Stimulated activated CD4-positive, alpha-beta T cell treated with anti-CD3 and anti-CD28 coated beads, Interleukin-2, amount 100 ng/mL, for 48 hours (primary cell): ENCODE results near the gene FAM117B.

Source experiments
- DNase-seq, 2 donors: peaks; one replicate each; pipeline ENCODE4 v3.0.0-alpha.2; 2020

FAM117B gene

DNA sequence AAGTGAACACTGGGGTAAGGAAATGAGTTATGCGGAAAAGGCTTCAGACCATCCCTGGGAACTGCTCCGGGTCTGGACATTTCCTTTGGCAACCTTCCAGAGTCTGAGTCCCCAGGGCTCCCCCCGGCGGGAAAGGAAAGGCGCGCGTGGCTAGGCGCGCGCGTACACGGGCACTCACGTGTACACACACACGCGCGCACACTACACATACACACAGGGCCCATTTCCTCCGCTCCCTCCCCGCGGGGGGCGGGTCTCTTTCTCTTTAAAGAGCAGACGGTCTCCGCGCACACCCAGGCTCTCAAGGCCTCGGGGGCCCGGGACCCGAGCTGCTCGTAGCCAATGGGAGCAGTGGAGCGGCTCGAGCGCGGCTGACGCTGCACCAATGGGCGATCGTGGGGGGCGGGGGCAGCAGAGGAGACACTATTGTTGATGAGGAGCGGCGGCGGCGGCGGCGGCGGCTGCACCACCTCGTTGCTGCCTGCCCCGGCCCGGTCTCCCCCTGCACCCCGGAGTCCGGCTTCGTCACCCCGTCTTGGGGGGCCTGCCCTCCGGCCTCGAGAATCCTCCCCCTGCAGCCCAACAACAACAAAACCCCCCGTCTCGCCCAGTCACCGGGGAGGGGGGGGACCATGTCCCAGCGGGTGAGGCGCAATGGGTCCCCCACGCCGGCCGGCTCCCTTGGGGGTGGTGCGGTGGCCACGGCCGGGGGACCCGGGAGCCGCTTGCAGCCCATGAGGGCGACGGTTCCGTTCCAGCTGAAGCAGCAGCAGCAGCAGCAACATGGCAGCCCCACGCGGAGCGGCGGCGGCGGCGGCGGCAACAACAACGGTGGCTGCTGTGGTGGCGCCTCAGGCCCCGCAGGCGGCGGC lies at the start of gene FAM117B:
TSS of gene FAM117B (plus strand) at position 414 of the 872 bp plus-strand sequence. CDS start at position 633, 219 bp downstream.
- peak; percentile 96 to 97 for DNase-seq

DNA sequence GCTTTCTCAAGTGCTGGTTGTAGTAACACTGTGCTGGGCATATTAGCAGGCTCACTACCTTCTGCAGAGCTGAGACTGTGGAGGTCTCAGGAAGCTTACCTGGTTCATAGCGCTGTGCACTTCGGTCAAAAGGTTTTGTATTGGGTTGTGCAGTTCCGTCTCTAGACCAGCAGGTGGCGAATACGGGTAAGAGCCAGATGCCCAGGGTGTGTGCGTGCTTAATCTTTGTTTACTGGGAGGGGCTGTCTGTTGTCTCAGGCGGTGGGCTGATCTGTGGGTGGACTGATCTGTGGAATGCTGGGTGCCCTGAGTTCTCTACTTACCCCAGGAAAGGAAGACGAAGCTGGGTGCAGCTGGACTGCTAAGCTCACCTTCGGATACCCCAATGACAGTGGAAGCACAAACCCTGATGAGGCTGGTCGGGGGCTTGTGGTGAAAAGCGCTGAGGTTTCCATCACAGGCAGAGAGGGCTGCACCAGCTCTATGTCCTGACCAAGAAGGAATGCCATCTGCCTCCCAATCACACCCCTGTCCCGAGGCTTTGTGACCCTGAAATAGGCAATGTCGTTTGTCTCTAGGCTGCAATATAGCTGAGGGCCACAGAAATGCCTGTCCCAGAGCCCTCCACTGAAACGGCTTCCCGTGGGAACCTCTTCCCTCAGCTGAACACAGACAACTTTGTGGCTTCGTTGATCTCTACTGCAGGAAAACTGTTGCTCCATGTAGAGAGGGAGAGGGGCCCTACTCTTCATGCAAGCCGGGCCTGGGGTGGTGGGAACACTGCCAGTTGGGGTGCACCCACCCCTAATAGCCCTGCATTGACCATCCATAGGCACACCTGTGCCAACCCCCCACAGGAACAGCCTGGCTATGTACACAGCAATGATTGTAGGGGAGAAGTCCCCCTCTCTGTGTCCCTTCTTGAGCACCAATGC lies 45.9 kb upstream of the FAM117B start:
- peak; percentile 31 to 47 for DNase-seq

DNA sequence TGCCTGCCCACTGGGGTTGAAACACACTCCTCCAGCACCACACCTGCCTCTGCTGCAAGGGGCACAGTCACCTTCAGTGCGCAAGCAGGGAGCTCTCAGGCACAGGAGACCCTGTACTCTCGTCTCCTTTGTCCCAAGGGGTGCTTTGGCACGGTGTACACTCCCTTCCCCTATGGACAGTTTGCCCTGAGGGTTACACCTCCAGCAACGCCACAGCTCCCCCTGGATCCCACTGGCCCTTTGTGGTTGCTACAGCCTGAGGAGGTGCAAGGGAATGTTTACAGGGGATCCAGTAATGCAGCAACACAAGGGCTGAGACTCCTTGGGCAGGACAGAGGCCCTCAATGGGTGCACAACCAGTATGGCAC lies 45.2 kb upstream of the FAM117B start:
- no peak for DNase-seq

DNA sequence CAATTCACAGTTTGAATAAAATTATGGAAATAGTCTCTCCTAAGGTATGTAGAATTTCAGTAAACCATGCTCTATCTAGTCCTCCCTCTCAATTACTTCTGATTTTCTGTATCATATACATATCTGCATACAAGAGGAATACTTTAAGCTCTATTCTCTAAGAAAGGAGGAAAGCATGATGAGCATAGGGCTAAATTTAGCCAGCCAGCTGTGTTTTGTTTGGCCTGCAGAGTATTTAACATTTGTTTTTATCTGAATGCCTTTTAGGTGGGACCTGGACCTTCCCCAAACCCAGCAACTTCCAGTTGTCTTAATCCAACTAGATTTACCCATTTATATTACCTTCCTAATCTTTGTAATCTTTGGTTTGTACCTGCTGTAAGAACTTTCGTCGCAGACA lies 42.2 kb upstream of the FAM117B start:
- no peak for DNase-seq

DNA sequence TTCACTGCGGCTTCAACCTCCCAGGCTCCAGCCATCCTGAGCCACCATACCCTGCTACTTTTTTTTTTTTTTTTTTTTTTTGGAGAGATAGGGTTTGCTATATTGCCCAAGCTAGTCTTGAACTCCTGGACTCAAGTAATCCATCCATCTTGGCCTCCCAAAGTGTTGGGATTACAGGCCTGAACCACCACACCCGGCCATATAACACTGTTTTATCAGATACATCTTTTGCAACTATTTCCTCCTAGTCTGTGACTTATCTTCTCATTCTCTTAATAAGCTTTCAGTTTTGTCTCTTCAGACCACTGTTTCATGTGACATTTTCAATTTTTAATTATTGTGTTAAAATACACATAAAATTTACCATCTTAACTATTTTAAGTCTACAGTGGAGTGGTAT lies 35.7 kb upstream of the FAM117B start:
- DNase-seq, result no peak

DNA sequence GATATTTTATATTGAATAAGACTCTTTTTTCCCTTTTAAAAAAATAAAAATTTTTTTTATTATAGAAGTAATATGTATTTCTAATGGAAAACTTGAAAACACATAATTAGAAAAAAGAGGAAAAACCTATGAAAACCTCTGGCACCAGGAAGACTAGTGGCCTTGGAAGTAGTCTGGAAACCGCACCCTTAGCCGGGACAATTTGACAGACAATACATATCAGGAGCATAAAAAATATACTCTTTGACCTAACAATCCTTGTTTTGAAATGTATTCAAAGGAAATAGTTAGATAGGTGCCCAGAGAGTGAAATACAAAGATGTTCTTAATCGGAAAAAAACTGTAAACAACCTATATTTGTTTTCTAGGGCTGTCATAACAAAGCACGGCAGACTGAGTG lies 34.9 kb upstream of the FAM117B start:
- DNase-seq, result no peak

DNA sequence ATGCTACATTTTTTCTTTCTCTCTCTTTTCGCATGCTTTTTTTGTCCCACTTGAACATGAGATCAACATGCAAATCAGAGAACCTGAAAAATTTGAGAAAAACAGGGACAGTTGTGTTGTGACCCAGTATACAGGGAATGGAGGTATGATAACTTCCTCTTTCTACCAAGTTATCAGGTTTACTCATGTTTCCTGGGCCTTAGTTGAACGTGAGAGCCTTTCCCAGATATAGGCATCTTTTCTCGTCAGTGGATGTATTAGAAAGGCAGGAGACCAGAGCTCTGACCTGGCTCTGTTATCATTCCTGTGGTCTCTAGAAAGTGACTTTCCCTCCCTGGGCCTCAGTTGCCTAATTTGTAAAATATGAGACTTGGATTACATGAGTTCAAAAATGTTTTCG lies 30.1 kb upstream of the FAM117B start:
- no peak for DNase-seq

DNA sequence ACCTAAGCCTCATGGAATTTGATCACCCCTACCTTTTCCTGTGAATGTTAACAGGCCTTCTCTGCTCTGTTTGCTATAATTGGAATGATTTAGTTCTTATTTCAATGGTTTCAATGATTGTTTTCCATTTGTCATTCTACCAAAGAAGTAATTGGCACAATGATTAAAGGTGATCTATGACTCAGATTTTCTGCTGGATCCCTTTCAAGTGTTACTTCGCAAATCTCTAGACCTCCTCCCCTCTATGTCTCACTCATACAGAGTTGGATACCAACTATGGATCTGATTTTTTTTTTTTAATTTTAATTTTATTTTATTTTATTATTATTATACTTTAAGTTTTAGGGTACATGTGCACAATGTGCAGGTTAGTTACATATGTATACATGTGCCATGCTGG lies 29.6 kb upstream of the FAM117B start:
- no peak for DNase-seq

DNA sequence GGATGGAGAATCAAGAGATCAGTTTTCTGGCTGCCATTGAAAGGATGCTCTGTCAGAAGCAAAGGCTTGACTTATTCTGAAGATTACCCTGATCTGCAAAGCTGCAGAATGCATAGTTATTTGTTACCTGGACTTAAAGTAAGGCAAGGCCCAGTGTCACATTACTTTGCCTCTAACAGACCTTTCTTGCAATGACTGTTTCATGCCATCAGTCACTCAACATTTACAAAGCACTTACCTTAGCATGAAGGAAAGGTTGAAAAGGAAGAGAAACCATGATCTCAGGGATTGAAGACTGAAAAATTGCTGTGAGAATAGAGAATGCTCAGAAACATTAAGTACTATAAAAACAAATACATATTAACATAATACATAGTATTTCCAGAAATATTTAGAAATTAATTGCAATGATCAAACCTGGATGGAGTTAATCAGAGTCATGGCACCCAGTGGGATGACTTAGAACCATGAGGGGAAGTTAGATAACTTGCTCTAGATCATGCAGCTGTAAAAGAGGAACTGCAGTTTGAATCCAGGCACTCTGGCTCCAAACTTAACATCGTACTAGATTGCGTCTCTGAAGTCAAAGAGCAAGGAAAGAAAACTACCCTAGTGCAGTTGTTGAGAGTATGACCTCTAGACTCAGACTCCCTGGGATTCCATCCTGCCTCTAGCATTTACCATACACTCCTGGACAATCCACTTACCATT lies 26.5 kb upstream of the FAM117B start:
- no peak for DNase-seq

DNA sequence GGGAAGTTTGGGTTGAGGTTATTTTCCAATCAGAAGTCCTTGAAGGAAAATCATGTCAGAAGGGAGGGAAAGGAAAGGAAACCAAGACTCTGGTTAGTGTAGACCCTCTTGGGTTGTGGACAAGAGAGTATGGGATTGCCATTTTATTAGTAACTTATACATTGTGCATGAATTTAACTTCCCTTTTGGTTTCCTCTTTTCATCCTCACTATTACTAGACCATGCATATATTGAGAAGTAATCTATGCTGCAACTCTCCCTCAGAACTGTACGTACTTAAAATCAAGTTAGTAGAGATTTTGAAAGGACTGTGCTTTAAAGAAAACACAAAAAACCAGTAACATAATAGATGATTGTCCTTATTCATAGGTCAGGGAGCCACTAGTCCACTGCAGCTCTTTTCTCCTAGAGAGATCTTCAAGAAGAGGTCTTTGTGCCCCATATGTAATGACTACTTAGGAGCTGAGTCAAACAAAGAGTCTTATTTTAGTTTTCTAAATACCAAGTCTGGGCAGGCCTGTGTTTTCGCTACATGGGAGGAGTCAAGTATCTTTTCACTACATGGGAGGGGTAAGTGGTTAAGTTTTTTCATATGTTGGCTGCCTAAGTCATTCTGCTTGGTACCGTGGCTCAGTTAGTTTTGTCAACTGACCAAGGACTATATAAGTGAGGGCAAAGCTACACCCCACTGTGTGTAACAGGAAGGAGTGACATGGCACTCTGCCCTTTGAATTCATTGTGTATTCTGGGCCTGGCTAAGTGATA lies 25.2 kb upstream of the FAM117B start:
- no peak for DNase-seq

DNA sequence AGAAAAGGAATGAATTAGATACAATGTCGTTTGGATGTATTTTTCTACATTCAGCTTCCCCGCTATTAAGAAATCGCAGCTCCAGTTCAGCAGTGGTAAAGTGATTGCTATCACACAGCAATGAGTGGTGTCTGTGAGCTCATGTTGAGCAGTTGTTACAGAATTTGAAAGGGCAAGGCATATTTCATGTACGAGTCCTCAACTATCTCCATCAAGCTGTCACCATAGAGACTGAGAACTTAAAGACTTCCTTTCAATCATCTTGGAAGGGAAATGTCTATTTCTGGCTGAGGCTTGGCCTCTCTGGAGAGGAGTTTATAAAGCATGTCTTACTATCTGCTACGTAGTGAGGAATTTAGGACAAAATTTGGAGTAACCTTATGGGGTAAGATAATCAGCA lies 24.4 kb upstream of the FAM117B start:
- no peak for DNase-seq

DNA sequence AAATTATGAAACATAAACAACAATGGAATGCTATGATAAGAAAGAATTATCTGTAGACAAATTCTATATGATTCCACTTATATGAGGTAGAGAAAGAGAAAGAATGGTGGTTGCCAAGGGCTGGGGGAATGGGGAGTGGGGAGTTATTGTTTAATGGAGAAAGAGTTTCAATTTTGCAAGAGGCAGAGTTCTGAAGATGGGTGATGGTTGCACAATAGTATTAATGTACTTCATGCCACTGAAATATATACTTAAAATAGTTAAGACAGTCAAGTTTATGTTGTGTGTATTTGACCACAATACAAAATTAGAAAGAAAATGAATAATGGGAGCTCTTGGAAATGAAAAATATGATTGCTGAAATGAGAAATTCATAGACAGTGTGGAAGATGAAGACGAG lies 22.6 kb upstream of the FAM117B start:
- no peak for DNase-seq

DNA sequence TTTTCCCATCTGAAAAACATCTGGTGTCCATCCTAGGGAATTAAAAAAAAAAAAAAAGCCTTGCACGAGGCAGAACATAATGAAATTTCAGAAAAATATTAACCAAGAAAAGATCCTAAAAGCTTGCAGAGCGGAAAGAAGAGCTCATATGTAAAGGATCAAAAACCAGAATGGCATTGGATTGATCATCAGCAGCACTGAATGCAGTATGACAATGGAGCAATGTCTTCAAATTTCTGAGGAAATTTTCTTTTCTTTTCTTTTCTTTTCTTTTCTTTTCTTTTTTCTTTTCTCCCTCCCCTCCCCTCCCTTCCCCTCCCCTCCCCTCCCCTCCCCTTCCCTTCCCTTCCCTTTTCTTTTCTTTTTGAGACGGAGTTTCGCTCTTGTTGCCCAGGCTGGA lies 21.3 kb upstream of the FAM117B start:
- DNase-seq, result no peak

DNA sequence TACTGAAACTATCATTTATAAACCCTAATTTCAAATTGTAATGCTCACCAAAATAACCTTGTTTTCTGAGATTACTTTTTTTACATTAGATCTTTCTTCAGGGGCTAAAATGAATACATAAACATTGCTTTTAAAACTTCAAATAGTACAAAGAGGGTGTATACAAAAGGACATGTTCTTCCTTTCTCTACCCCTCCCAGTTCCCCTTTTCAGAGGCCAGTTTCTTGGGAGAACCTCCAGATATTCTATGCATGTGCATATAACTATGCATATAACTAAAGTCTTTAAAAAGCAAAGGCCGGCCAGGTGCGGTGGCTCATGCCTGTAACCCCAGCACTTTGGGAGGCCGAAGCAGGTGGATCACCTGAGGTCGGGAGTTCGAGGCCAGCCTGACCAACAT lies 10.6 kb upstream of the FAM117B start:
- DNase-seq, result no peak

DNA sequence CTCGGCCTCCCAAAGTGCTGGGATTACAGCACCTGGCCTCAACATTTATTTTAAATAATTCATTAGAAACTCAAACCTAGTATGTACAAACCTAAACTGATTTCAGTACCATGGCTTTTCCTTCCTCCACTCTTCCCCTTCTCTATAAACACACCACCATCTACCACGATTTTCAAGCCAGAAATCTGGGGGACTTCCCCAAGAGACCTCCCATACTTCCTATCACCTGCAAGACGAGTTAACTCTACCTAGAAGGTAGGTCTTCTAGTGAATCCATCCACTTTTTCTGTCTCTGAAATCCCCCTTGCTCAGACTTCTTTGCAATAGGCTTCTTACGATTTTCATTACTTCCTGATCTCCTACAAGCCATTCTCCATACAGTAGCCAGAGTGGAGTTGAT lies 7.7 kb upstream of the FAM117B start:
- no peak for DNase-seq

DNA sequence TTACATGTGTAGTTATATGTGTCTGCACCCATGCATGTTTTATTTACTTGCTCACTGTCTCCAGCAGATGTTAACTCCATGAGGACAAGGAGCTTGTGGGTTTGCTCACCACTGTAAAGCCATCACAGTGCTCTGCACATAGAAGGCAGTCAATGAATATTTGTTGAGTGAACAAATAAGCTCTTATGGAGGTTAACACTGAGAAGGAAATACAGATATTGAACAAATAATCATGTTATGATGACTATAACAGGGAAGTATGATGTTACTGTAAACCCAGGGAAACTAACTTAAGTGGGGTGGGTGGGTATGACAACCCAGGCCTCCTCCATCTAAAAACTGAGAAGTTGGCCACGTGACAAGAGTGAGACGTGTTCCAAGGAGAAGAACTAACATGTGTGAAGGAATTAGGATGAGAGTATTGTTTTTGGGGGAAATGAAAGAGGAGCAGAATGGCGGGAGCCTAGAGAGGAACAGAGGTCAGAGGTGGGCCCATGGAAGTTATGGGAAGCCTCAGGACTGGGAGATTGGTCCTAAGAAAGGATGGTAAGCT lies 6.0 kb upstream of the FAM117B start:
- no peak for DNase-seq

DNA sequence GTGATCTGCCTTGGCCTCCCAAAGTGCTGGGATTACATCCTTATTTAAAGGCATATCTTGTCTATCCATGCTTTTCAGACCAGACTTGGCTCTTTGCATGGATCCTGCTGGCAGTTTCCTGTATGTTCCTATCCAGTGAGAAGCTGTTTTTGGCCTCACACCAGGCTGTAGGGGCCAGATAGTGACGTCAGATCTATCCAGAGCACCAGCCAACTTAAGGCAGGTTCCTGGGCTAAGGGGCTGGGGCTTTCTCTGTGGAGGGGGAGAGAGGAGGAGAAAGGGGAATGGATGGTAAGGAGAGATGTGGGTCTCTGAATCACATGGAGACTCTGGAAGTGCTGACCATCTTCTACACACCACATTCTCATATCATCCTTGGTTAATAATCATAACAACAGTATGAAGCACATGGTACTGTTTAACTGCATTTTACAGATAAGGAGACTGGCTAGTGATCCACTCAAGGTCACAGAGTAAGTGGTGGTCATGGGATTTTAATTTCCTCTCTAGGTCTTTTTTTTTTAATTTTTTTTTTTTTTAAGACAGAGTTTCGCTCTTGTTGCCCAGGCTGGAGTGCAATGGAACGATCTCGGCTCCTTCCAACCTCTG lies 2.0 kb upstream of the FAM117B start:
- no peak for DNase-seq

DNA sequence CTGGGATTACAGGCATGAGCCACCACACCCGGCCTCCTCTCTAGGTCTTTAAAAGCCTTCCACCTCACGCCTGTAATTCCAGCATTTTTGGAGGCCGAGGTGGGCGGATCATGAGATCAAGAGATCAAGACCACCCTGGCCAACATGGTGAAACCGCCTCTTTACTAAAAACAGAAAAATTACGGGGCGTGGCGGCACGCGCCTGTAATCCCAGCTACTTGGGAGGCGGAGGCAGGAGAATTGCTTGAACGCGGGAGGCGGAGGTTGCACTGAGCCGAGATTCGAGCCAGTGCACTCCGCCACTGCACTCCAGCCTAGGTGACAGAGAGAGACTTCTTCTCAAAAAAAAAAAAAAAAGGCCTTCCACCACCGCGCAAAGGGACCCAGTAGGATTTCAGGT lies 1.3 kb upstream of the FAM117B start:
- DNase-seq, result no peak

DNA sequence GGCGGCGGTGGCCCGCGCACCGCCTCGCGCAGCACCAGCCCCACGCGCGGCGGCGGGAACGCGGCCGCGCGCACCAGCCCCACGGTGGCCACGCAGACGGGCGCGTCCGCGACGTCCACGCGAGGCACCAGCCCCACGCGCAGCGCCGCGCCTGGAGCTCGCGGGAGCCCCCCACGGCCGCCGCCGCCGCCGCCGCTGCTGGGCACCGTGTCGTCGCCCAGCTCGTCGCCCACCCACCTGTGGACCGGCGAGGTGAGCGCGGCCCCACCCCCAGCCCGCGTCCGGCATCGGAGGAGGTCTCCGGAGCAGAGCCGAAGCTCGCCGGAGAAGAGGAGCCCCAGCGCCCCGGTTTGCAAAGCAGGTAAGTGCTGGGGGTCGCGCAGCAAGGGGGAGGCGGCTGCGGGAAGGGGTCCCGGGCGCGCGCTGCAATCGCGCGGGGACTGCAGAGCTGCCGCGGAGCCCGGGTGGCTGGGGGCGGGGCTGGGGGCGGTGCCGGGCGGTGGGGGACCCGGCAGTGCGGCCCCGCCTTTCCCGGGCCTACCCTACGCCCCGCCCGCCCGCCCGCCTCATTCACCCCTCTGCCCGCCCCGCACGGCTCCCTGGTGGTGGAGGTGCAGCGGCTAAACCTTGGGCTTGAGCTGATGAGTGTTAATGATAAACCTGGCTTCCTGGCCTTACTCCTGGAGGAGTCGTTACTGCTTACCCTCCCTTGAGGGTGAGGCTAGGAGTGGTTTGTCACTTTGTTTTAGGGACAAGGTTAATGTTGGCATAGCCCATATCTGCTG lies 851 bp downstream of the FAM117B start:
- DNase-seq, result peak; percentile 75 to 81

DNA sequence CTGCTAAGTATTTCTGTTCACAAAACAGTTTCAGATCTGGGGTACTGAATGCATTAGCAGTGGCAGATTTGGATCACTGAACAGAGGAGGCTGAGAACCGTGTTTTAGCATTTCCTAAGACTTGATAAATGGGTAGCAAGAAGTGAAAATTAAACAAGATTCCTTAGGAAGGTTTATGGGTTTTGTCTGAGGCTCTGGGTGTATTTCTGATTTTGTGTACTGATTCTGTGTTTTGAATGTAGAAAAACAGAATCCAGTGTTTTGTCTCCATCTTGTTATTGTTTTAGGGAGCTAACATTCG lies 1.4 kb downstream of the FAM117B start:
- no peak for DNase-seq

DNA sequence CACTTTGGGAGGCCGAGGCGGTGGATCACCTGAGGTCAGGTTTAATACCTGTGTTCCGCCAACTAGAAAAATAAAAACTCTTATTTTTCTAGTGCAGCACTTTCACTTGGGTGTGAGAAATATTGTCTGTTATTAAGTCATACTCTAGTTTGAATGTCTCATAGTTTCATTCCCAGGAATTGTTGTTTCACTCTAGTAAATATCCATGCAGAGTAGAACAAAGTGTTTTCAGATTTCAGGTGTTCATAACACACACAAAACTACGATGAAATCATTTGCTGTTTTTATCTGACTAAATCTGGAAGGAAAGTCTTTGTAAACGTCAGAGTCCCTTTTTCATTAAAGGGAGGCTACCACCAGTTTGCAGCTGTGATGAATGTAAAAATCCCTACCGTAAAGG lies 4.0 kb downstream of the FAM117B start:
- DNase-seq, result no peak
